Lung (tissue), 12 donors: ENCODE data around the gene STAT5B. TPM values are rescaled to one million over a fixed set of nuclear protein-coding genes. Genes with fewer than 3 reads are reported as not detected.

ENCODE experiments used
- ATAC-seq: fragments of 200-7000 bp; cut with Tn5 transposase; one replicate; pipeline ENCODE4 v1.9.1; 2020; ENCODE audit warnings: moderate number of reproducible peaks; ENCODE audit not compliant: insufficient read depth, low FRiP score
- DNase-seq, 3 donors: peaks; one replicate each; pipeline ENCODE4 v3.0.0-alpha.2; 2013 to 2017
- H3K27ac ChIP-seq, 2 donors: one replicate each; pipeline ENCODE4 v1.5.1; 2013; ENCODE audit warnings: mild to moderate bottlenecking in 2 of 2, moderate library complexity in 2 of 2, control low read depth in 1 of 2, inconsistent platforms in 1 of 2, low read depth in 1 of 2, low read length in 1 of 2
- H3K27me3 ChIP-seq, 3 donors: one replicate each; pipeline ENCODE4 v1.5.1; 2013; ENCODE audit warnings: low read length in 2 of 3; ENCODE audit not compliant: control insufficient read depth in 3 of 3, insufficient read depth in 3 of 3
- H3K36me3 ChIP-seq, 4 donors: one replicate each; pipeline ENCODE4 v1.5.1; 2013; ENCODE audit warnings: low read length in 4 of 4, mild to moderate bottlenecking in 1 of 4, moderate library complexity in 1 of 4; ENCODE audit not compliant: control insufficient read depth in 4 of 4, insufficient read depth in 4 of 4
- H3K4me1 ChIP-seq, 5 donors: one replicate each; pipeline ENCODE4 v1.5.1; 2013; ENCODE audit warnings: low read length in 5 of 5, mild to moderate bottlenecking in 2 of 5, moderate library complexity in 1 of 5; ENCODE audit not compliant: control insufficient read depth in 5 of 5, insufficient read depth in 5 of 5
- H3K4me3 ChIP-seq: one replicate; pipeline ENCODE4 v1.5.1; 2013; ENCODE audit warnings: mild to moderate bottlenecking, control low read depth, moderate library complexity
- H3K9ac ChIP-seq, 2 donors: one replicate each; pipeline ENCODE4 v1.5.1; 2013; ENCODE audit warnings: low read length in 2 of 2, control low read depth in 1 of 2; ENCODE audit not compliant: insufficient read depth in 1 of 2
- H3K9me3 ChIP-seq, 4 donors: one replicate each; pipeline ENCODE4 v1.5.1; 2013; ENCODE audit warnings: low read length in 3 of 4, mild to moderate bottlenecking in 1 of 4, moderate library complexity in 1 of 4; ENCODE audit not compliant: control insufficient read depth in 4 of 4, insufficient read depth in 3 of 4
- WGBS, 2 donors: extraction: QIAGEN DNeasy Blood & Tissue Kit; methylation state at CpG; one replicate each; pipeline ENCODE4 v1.1.7; 2013; 5-methylcytosine and 5-hydroxymethylcytosine counted together
- polyA plus RNA-seq, 2 donors: library from polyadenylated mRNA; stranded (reverse); fragments of 200-250 nt; gene quantifications; one replicate each; pipeline ENCODE4 v1.2.1, GENCODE V29; 2013
- total RNA-seq, 2 donors: library from RNA; depleted of rRNA in 1 of 2; stranded (reverse); fragments of >200 nt in 1 of 2; gene quantifications; one replicate each; pipeline ENCODE4 v1.2.1, GENCODE V29; 2014 to 2021
- TF ChIP-seq, protein P1 (sequence below): IDR thresholded peaks from 2 replicates; pipeline ENCODE4 v1.5.1; 2012; ENCODE audit warnings: mild to moderate bottlenecking; ENCODE audit errors: control extremely low read depth, extremely low read depth
- donor health status: control.
- donor health status: control.
- donor health status: Bipolar disorder and iron deficiency.
- donor health status: healthy.
- donor health status: DM: yes; HTN: yes; CAD: no.

STAT5B gene
- total and polyA plus RNA-seq, 4 donors = 23.3 to 53.6 (median 48.1) TPM

DNA sequence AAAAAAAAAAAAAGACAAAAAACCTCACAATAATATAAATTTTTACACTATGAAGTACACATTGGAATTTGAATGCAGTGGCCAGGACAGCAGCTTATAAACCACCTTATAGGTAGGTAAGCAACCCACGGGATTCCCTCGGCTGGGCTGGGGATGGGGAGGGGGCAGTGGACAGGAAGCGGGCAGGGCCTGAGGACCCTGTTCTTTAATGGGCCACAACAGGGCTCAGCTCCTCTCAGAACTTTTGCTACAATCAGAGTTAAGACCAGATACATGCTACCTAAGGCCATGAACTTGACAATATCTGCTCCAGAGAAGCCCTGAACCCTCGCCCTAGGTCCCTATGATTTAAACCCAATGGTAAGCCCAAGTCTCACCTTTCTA lies 37.2 kb upstream of the STAT5B start:
- ATAC-seq (no peak), DNase-seq (no peak)
- H3K4me1 ChIP-seq = peaks cover 0 to 34% (median 24%) of the 10 kb centered on the region in 5 donors
- 75 to 89% methylated on average over 4 of the region's 4 CpGs for WGBS, 2 donors
- H3K27ac ChIP-seq = no peak overlapping the region
- H3K36me3 ChIP-seq = peaks cover 18 to 61% (median 26%) of the 10 kb centered on the region in 4 donors
- TF ChIP-seq, protein P1, sequence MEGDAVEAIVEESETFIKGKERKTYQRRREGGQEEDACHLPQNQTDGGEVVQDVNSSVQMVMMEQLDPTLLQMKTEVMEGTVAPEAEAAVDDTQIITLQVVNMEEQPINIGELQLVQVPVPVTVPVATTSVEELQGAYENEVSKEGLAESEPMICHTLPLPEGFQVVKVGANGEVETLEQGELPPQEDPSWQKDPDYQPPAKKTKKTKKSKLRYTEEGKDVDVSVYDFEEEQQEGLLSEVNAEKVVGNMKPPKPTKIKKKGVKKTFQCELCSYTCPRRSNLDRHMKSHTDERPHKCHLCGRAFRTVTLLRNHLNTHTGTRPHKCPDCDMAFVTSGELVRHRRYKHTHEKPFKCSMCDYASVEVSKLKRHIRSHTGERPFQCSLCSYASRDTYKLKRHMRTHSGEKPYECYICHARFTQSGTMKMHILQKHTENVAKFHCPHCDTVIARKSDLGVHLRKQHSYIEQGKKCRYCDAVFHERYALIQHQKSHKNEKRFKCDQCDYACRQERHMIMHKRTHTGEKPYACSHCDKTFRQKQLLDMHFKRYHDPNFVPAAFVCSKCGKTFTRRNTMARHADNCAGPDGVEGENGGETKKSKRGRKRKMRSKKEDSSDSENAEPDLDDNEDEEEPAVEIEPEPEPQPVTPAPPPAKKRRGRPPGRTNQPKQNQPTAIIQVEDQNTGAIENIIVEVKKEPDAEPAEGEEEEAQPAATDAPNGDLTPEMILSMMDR = no peak
- no peaks in the 10 kb centered on the region for H3K9me3 ChIP-seq
- H3K27me3 ChIP-seq = no peaks in the 10 kb centered on the region
- H3K4me3 ChIP-seq = no peak overlapping the region
- H3K9ac ChIP-seq = no peak overlapping the region

DNA sequence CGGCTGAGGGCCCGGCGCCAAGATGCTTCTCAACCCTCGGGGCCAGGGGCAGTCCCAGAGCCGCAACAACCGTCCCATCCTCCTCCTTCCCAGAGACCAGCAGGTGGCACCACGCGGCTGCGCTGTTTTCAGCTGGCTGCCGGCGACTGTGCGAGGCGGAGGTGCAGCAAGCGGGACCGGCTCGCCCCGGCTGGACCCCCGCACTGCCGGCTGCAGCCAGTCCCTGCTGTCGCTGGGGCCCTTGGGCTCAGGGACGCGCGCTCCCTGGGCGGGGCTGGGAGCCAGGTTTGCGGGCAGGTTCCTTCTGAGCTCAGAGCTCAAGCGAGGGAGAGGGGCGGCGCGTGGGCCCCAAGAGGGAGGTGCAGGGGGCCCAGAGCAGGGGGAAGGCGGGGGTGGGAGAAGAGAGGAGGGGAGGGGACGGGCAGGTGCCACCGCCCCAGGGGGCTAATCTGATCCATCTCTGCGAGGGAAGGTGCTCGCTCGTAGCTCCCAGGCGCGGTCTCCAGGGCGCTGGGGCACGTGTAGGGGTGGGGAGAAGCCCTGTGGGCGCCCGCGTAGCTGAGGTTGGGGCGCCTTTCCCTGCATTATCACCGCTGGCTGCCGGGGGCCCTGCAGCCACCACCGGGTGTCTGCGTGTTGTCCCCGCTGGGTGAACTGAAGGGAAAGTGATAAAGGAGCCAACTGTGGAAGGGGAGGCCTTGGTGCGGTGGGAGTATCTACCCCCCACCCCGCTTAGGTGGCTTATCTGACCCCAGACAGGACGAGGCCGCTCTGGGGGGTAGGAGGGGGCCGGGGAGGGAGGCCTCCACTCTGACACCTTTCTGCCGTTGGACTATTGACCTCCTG lies 36.3 kb upstream of the STAT5B start:
- peak overlapping the region in 1 of 2 donors; percentile 14 for H3K9ac ChIP-seq
- peaks cover 14 to 60% (median 22%) of the 10 kb centered on the region in 4 donors for H3K36me3 ChIP-seq
- TF ChIP-seq, protein P1 = peak; percentile 79
- WGBS, 2 donors = 12 to 28% methylated on average over 42 to 54 of the region's 54 CpGs
- peak overlapping the region; percentile 42 to 62 for H3K27ac ChIP-seq
- DNase-seq = peak; percentile 88 to 93 (median 91)
- no peaks in the 10 kb centered on the region for H3K27me3 ChIP-seq
- ATAC-seq = peak; percentile 64
- no peaks in the 10 kb centered on the region for H3K9me3 ChIP-seq
- H3K4me3 ChIP-seq = no peak overlapping the region
- H3K4me1 ChIP-seq = peaks cover 0 to 34% (median 24%) of the 10 kb centered on the region in 5 donors

DNA sequence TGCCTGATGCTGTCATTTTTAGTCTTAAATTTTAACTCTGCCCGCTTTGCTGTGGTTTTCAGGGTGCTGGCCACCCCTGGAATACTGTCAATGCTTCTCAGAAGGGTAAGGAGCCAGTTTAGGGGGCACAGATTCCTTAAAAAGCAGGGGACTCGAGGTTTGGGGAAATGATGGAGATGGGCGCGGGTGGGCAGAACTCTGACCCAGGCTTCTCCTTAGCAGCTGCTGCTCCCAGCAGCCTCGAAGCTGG lies 35.8 kb upstream of the STAT5B start:
- Histone ChIP-seq H3K4me3 (no peak overlapping the region), H3K36me3 (peaks cover 11 to 60% (median 17%) of the 10 kb centered on the region in 4 donors), H3K9me3 (no peaks in the 10 kb centered on the region), H3K27ac (peak overlapping the region; percentile 42 to 62), H3K27me3 (no peaks in the 10 kb centered on the region), H3K9ac (peak overlapping the region in 1 of 2 donors; percentile 14), H3K4me1 (peaks cover 0 to 34% (median 24%) of the 10 kb centered on the region in 5 donors)
- WGBS, 2 donors = 23% methylated on average over 5 of the region's 5 CpGs
- ATAC-seq = no peak
- DNase-seq = no peak
- TF ChIP-seq, protein P1 = no peak
